NCI-H82 (cell line): Measurements from ENCODE around the gene NF2.

Source experiments
- DNase-seq: peaks from one replicate; lab custom pipeline; 2025; lab: John Stamatoyannopoulos, UW

The NF2 gene

DNA sequence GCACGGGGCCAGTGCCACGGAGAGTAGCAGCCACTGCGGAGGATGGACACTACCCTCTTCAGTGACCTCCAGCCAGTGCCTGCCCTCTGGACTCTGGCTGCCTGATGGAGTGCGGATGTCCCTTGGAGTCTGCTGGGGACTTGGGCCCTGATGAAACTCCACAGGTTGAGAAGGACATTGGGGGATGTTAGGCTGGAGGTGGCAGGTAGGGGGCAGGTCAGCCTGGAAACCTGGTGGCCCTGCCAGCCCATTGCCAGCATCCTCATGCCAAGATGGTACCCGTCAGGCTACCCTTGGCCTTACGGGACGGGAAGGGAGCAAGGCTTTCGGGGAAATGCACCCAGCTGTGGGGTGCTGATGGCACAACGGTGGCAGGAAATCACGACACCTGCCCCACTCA lies 120.3 kb downstream of the NF2 start:
- DNase-seq: no peak

DNA sequence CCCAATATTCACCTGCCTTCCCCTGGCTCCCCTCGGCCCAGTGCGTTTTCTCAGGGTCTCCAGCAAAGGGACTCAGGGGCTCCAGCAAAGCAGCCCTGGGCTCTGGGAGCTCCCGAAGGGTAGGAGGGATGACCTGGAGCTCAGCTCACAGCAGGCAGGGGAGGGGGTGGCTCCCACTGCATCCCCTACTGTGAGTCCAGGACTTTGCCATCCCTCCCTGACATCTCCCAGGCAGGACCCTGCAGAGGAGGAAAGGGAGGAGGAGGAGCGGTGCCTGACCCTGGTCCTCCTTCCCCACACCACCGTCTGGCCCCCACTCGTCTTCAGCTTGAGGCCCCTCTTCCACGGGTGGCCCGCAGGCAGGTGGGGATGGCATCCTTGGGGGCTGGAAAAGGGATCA lies 121.4 kb downstream of the NF2 start:
- DNase-seq: no peak

GRCh38 chr22:29726106-29726505 lies 122.7 kb downstream of the NF2 start:
- no peak for DNase-seq

DNA sequence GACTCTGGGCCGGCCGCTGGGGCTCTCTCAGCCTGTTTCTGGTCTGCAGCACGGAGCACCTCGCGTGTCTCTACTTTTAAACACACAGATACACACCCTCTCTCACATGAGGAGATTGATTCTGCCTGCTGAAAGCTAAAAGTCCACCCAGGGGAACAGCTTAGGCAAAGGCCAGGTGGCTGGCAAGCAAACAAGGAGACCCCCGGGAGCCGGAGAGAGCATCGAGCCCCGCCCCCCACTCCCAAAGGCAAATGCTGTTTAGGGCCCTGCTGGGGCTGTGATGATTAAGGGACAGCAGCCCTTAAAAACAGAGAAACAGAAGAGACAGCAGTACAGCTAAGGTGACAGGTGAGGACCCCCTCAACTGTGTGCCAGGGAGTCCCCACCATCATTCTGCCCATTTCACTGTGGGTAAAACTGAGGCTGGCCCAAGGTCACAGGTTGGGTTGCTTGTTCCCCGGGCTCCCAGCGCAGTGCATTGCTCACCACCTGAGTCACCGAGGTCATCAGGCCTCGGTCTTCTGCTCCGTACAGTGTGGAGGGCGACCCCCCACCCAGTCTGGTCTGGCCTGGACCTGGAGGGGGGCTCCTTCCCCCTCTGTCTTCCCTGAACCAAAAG lies 123.2 kb downstream of the NF2 start:
- peak; percentile 52 for DNase-seq

DNA sequence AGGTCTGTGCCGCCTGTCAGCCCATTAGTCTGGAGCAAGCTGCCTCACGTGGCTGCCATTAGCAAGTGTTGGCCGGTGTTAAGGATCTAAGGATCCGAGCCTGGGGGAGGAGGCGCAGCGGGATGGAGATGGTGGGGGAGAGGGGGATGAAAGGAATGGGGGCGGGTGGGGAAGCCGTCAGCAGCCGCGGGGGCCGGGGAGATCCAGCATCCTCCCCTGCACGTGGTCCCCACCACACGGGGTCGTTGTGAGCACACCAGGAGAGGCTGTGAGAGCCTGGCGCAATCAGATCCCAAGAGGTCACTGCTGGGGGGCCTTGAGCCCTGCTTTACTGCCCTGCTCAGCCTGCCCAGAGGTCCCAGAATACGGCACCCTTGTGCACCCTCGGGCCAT lies 123.7 kb downstream of the NF2 start:
- DNase-seq: peak; percentile 87

GRCh38 chr22:29729161-29729560 lies 125.7 kb downstream of the NF2 start:
- no peak for DNase-seq

DNA sequence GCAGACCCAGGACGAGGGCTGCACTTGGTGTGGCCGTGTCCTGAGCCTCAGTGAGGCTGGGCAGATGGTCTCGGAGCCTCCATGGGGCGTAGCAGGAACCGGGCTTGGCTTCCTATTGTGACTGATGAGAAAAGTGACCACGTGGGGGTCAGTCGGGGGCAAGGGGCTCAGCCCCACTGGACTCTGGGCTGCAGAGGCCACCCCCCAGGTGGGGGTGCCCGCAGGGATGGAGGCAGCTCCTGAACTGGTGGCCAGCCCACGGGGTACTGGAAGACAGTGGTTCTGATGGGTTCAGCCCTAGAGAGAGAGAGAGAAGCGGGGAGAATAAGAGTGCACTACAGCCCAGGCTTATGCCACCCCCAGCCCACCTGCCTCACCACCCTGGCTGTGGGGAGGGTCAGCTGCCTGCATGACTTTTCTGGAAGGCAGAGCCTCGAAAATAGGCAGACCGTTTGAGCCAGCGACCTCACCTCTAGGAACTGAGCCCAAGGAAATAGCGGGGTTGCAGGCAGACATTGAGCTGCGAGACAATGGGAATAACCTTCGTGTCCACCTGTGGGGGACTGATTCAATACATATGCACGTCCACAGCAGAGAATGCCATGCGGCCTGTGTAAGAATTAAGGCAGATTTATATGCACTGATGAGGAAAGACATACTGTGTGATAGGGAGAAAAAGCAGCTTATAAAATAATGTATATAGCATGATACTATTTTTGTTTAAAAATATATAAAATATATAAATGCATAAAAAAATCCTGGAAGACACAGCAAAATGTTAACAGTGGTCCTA lies 127.8 kb downstream of the NF2 start:
- DNase-seq: no peak

- no peak for DNase-seq
These were observed 129.4 kb downstream of the NF2 start for GRCh38 chr22:29732883-29733282.

DNA sequence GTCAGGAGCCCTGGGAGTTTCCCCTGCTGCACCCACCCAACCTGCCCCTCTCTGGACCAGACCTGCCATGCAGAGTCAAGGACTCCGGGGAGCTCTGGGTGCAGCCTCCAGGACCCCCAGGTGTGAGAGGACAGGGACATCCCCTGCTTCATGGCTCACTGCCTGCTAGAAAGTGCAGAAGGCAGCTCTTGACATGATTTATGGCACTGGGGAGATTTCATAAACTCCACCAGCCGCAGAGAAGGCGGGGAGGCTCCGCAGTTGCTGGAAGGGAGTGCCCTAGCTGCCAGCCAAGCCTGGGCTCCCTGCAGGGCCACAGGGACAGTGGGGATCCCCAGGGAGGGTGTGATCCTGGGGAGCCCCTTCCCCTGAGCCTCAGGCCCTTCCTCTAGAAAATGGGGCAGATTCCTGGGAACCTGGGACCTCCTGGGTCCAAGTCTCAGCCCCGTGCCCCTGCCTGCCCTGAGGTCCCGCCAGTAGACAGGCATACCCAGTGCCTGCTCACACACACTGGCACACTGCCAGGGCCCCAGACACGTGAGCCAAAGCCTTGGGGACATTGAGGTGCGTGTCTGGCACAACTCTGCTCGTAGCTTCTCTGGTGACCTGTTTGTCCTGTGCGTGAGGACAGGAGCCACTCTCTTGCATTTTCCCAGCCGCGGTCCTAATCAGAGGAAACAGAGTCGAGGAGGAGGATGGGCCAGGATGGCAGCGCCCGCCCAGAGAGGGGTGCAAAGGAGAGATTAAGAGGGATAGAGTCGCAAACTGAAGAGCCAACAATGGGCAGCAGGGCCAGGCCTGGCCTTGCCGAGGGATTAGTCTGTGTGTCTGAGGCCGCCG lies 130.1 kb downstream of the NF2 start:
- DNase-seq: peak; percentile 47

DNA sequence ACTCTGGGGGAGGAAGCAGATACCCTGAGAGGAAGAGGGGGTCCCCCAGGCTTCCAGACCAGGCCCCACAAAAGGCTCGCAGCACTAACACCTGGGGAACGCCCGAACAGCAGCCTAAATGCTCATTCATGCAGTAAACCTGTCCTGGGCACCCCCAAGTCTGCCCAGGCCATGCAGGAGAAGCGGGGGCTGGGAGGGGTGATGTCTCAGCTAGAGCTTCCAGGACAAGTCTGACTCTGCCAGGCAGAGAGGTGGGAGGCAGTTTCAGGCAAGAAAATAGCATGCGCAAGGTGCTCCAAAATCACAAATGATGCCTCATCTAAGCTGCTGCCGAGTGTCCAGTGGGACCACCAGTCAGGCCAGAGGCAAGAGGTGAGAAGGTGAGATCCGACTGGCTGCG lies 131.0 kb downstream of the NF2 start:
- DNase-seq: no peak

DNA sequence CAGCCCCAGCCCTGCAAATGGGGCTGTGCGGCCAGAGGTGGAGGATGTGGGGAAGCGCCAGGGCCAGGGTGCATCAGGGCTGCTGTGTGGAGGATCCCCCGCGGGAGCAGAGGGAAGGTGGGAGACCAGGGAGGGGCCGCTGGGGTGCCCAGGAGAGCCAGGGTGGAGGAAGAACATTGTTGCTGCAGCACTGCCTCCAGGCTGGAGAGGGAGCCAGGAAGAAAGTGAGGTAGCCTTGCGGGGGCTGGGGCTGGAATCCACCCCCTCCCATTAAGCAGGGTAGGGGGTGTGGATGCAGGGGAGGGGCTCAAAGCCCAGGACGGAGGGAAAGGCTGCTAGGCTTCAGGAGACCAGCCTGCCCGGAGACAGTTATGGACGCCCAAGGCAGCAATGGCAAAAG lies 131.4 kb downstream of the NF2 start:
- DNase-seq: no peak

DNA sequence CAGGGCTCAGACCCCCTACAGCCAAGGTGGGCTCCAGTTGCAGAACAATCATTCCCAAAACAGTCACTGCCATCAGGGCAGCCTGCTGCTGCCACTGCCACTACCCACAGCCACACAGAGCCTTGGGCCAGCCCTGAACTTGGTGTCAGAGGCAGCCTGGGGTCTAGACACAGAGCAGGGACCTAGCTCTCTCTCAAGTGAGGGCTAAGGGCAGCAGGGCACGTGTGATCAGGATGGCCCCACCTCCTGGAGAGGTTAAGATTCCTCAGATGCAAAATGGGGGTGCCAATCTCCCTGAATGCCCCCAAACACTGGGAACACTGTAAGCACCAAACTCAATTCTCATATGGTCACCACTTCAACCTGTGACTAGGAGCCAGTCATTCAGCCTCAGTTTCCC lies 132.0 kb downstream of the NF2 start:
- DNase-seq: no peak

DNA sequence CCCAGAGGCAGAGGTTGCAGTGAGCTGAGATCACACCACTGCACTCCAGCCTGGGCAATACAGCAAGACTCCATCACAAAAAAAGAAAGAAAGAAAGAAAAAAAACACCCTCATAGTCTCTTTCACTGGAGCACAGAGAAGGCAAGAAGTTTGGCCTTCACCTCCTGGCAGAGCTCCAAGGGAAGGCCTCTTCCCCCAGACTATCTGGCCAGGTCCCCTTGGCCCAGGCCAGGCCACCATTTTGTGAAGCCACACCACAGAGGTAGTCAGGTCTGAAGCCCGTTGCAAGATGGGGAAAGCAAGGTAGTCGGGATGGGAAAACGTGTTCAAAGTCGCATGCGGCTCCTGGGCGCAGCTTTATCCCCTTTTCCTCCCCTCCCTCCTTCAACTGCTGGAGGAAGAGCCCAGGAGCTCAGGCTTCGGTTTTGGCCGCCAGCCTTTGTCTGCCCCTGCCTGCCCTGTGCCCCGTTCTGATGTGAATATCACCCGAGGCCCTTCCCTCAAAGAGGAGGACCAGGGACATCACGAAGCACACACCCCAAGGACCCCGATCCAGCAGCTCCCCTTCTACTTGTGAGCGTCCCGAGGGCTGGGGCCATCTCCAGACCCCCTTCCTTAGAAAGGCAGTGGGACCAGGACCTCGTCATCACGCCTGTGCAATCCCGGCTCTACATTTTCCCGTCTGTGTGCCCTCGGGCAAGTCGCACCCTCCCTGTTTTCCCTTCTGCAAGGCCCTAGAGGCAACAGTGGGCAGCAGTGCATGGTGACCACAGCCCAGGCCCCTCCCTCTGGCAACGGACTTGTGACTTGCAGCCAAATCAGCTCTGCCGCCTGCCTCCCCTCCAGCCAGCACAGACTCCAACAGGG lies 134.1 kb downstream of the NF2 start:
- no peak for DNase-seq

DNA sequence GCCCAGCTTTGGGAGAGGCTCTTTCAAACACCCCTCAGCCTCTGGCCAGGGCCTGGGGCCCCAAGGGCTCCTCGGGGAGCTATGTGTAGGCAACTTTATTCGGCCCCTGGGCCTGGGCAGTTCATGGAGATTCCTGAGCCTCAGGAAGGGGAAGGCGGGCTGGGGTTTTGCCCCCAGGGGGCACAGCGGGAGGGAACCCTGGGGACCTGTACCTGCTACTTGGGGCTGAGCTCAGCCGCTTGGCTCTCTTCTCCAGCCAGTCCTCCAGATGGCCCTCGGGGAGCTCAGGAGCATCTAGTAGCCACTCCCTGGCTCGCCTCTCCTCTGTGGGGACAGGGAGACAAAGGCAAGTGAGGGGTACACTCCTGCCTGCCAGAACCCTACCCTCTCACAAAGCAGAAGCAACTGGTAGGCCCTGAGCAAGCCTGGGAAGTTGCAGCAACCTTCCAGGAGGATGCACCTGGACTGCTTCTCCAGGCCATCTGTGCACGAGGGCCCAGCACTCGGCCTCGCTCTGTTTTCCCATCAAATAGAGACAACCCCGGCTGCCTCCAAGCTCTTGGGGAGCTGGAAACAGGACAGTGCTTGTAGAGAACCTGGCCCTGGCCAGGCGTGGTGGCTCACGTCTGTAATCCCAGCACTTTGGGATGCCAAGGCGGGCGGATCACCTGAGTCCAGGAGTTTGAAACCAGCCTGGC lies 134.8 kb downstream of the NF2 start:
- no peak for DNase-seq

DNA sequence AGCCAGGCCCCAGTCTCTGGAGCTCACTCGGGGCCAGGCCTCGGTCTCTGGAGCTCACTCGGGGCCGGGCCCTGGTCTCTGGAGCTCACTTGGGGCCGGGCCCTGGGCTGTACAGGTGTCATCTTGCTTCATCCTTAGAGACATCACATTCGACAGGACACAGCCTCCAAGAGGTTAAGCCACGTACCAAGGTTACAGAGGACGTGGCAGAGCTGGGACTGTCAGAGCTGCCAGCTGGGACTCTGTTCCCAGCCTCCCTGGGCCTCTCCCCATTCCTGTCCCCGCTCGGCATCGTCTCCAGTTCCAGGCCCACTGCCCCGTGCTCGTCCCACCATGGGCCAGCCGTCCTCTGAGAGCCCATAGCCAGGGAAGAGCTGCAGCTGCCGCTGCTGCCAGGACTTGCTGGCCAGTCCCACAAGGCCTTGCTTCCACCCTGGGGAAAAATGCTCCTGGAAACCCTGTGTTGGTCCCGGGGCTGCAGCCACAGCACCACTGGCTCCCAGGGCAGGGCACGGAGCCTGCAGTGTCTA lies 136.0 kb downstream of the NF2 start:
- DNase-seq: no peak

DNA sequence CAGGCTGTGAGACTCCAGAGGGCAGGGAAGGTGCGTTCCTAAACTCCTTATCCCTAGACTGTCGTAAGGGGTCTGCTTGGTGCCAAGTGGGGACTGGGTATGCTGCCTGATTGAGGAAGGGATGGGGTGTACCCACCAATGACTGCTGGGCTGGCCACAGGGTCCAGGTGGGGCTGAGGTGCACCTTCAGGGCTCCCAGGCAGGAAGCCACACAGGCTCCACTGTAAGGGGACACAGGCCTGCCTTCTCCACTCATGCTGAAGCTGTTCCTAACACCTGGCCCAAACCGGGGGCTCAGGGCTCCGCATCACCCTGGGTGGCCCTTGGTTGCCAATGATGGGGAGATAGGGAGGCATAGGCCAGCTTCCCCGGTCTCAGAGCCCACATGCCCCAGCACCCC lies 136.8 kb downstream of the NF2 start:
- no peak for DNase-seq

DNA sequence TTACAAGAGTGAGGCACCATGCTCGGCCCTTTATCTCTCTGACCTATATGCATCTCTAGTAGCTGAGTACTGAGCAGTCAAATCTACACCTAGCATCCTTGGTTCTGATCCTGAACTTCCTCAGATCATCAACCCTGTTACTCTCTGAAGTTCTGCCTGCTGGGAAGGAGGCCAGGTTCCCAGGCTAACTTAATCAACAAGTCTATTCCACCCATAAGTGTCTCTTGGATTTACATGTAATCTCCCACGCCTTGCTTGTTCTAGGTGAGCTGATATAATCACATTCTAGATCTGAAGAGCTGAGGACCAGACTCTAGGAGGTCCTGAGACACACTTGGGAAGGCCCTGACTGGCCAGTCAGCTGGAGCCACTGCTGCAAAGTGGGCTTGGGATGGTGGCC lies 138.5 kb downstream of the NF2 start:
- no peak for DNase-seq

DNA sequence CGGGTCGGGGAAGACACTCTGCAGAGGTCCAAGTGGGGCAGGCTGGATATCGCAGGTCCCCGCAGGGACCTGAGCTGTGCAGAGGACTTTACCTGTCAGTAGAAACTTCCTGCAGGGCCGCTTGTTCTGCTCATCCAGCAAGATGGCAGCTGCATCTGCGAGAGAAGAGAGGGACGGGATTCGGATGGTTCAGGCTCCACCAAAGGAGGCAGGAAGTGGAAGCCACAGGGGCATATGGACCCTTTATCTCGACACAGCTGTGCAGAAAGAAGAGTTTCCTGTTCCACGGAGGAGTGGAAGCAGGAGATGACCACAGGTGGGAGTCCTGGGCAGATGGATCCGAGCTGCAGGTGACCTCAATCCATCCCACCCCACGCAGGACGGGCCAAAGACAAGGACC lies 138.9 kb downstream of the NF2 start:
- no peak for DNase-seq

DNA sequence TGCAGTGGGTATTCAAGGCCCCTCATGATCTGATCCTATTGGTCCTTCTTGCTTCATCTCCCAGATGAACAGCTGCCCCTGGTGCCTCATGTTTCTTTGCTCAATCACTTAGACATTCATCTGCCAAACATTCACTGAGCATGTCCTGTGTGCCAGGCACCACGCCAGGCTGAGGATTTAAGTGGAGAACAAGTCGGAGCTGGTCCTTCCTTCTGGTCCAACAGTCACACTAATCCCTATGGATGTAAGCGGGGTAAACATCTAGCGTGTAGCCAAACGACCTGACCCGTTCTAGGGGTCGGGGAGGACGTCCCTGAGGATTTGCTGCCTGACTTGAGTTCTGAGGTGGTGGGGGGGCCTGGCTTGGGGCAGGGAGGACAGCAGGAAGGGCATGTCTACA lies 141.5 kb downstream of the NF2 start:
- DNase-seq: peak; percentile 74

- DNase-seq: no peak
These were observed 144.4 kb downstream of the NF2 start for GRCh38 chr22:29747832-29748231.
